Suppressor macrophage treated with lipopolysaccharide for 1 hour (primary cell): Measurements from ENCODE around the gene APCDD1L.
"Not testable (repeated sequence)": the region's sequence is repeated elsewhere in the genome, so short reads cannot be mapped to it uniquely, and the experiment has no call there.

Experiments
- DNase-seq, 3 donors: peaks; one replicate each; pipeline ENCODE4 v3.0.0-alpha.2; 2020 to 2022

APCDD1L gene

DNA sequence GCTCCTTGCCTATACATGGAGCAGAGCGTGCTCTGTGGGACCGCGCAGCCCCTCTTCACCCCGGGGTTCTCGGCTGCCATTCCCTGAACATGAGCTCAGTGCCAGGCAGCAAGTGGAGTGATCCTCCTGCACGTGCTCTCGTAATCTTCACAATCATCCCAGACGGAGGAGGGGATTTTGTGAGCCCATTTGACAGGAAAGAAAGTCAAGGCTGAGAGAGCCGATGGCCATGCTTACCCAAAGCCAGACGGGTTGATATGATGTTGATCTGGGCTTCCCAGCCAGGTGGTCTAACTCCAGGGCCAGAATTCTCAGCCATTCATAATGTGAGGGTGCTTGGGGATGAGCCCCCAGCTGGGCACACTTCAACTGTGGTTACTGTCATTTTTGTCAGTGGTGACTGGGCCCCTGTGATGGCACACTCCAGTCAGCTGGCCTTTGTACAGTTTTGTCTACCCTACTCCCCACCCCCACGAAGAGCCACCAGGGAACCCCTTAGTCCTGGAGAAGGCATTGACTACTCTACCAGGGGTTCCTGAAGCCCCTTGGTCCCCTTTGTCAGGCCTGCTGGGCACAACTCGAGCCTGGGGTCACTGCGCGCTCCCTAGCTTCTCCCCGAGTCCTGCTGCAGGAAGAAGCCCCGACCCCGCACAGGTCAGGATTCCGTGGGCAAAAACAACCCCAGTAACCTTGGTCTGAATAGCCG, 1.5 kb downstream of the APCDD1L start:
- DNase-seq, result no peak

DNA sequence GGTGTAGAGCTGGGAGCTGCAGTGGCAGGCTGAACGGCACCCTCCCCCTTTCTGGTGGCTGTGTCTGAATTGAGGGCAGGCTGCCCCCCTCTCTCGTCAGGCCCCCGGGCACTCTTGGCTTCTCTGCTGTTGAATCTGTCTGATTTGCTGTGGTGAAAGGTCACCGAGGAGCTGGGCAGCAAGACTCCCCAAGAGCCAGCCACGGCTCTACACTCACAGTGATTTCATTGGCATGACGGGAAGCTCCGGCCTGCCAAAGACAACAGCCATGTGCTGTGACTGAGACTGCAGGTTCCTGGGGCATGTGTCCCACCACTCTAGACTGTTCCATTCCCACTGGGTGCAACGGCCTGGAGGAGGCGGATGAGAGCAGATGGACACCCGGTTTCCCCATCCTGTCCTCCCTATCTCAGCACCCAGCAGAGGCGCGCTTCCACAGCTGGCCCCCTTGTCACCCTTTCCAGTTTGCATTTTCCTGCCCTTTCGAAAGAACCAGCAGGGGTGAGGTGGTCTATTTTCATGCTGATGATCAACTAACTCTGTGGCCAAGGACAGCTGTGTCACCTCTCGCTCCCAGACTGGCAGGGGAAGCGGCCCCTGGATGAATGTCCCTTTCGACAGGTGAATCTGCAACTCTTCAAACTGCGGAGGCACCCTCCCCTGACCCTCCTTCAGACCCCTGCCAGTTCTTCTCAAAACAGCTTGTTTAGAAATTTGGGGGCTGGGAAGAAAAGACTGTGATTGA, 2.2 kb downstream of the APCDD1L start:
- no peak for DNase-seq

GRCh38 chr20:58511861-58512260, 3.3 kb downstream of the APCDD1L start:
- no peak for DNase-seq

DNA sequence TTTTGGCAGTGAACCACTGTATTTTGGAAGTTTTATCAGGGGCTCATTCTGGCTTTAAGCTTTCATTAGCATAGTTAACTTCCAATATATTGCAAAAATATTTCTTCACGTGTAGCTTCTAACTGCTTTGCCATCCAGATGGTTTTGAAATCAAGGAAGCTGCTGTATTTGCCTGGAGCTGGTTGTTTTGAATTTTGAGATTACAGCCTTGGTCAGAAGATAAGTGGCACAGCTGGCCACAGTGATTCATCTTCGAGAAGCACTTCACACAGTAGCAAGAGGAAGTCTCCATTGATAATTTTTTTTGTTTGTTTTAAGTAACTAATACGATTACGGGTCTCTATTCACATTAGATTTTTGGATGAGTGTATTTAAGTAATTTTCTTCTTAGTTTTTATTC, 3.8 kb downstream of the APCDD1L start:
- DNase-seq, result no peak

- no peak for DNase-seq
These were observed 4.3 kb downstream of the APCDD1L start for GRCh38 chr20:58510921-58511320.

GRCh38 chr20:58508762-58509395, 6.3 kb downstream of the APCDD1L start:
- no peak for DNase-seq

- not testable (repeated sequence) for DNase-seq
These were observed 8.2 kb downstream of the APCDD1L start for GRCh38 chr20:58506999-58507398.

DNA sequence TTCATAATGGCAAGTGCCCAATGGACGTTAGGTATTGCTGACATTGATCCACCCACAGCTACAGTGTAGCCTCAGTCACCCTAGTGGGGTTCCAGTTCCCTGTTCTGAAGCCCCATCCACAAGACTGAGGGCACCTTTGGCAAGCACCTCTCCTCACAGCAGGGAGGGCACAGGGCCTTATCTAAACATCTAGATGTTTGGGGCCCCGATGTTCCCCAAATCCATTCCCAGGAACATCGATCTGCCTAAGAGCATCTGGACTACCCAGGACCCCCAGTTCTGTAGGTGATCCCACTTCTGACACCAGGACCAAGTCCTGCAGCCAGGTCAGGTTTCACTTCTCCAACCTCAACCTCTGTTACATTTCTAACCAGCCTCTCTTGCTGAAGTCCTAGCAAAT, 10.6 kb downstream of the APCDD1L start:
- DNase-seq, result no peak

GRCh38 chr20:58503668-58504067, 11.5 kb downstream of the APCDD1L start:
- no peak for DNase-seq

DNA sequence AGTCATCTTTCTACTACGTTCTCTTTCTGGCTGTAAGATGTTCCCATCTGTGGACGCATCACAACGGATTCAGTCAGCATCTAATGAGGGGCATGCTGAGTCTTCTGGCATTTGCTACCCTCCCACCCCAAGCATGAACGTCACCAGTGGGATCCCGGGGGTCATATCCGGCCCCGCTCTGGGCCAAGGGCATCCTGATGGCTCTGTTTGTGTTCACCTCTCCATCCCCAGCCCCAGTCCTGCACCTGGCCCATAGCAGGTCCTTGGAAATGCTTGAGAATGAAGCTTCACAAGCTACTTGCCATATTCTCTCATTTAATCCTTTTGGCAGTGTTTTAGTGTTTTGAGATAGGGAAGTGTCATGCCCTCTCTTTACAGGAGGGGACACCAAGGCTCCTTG, 14.9 kb downstream of the APCDD1L start:
- DNase-seq, result no peak

DNA sequence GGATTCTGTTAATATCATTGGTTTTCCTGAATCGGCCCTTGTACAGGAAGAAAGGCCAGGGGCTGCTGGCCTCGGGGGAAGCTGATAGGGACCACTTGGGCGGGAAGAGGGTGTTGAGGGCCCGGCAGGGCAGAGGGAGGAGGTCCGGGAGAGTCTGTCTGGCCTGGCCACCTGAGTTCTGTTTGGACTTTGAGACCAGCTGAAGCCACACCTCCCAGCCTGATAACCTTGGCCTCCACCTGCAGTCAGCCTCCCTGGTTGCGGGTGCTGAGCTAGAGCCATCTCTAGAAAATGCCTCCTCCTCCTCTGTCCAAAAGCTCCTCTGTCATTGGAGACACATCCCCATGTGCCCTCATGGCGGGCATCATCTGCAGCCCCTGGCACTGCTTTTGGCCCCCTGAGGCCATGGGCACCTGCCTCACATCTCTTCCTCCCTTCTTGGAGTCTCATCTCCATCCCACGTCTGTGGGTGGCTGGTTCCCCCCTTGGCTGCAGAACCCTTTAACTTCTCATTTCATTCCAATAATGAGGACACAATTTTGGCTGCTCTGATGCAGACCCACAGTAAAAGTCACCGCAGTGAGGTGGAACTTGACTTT, 16.6 kb downstream of the APCDD1L start:
- DNase-seq, result no peak

DNA sequence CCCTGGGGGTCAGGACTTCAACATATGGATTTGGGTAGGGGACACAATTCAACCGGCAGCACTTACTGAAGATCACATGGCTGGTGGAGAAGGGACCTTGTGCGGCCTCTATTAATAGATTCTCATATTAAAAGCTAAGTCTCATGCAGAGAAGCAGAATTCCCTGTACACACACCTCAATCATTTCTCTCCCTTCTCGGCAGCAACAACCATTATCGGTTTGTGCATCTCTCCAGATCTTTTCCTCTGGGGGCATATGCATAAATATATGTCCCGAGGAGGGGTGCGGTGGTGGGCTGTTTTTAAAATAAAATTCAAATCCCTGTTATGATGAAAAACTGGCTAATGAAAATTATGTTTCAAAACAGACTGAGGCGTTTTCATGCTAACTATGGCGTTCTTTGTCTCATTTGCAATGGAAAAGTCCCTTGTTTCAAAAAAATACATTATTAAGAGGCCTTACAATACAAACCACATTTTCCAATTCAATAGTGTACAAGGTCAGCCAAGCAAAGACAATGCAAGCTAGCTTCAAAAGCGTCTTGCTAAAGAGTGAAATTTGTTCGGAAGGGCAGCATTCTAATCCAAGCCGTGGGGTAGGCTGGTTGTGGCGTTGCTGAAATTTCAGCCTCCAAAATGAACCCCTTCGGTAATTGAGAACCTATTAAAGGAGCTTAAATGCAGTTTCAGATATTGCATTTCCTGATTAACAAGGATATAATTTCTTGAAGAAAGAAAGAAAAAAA, 17.3 kb downstream of the APCDD1L start:
- no peak for DNase-seq

DNA sequence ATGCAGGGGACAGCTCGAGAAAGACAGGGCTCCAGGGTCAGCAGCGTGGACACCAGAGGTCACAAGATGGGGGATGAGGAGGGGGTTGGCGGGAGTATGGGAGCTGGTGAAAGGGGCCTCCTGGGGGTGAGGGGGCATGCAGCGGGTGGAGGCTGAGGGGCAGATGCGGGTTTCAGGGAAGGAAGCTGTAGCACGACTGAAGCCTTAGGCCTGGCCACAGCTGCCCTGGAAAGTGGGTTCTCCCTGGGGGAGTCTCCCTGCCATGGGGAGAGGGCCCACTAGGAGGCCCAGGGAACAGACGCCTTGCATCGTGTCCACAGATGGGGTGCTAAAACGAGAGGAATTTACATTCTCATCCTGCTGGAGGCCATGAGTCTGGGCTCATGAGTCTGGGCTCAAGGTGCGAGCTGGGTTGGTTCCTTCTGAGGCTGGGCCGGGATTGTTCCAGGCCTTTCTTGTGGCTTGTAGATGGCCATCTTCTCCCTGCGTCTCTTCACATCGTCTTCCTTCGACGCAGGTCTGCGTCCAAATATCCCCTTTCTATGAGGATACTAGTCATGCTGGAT, 18.0 kb downstream of the APCDD1L start:
- DNase-seq, result no peak

DNA sequence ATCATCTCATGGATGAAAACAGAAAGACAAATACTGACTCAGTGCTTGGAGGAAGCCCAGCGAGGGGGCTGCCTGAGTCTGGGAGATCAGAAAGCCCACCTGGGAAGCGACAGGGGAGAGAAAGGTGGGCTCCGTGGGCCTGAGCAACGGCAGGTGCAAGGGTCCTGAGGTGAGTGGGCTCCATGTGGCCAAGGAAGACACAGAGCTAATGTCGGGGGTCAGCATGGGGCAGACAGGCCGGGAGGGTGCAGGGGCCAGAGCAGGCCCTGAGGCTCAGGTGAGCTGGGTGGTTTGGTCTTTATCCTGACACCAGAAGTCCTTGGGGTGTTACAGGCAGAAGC, 18.8 kb downstream of the APCDD1L start:
- DNase-seq, result no peak

DNA sequence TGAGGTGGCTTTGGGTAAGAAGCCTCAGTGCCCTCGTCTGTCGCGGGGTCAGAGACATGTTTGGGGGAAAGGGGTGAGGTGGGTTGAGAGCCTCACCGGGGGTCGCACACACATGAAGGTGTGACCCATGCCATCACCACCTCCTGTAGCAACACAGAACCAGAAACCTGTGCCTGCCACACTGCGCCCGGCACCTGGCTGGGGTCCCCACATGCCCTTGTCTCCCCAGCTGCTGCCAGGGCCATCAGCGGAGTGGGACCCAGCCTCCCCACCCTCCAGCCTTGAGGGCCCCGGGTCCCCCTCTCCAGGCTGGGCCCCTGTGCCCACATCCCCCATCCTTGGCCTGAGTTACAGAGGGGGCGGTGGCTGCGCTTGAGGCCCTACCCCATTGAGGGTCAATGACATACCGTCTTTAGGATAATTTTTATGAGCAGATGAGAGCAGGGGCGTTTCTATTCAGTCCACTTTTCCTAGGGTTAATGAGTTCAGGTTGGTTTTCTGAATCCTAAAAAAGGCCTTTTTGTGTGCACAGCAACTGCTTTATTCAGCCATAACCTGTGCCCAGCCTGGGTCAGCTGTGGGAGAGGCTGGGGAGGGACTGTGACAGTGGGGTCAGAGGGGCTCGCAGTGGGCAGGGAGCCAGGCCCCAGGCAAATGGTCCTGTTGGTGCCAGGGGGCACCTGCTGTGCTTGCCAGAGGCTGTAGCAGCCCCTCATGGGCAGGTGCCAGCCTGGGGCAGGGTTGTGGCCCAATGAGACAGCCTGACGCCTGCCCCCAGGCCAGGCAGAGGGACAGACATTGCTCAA, 19.4 kb downstream of the APCDD1L start:
- no peak for DNase-seq

DNA sequence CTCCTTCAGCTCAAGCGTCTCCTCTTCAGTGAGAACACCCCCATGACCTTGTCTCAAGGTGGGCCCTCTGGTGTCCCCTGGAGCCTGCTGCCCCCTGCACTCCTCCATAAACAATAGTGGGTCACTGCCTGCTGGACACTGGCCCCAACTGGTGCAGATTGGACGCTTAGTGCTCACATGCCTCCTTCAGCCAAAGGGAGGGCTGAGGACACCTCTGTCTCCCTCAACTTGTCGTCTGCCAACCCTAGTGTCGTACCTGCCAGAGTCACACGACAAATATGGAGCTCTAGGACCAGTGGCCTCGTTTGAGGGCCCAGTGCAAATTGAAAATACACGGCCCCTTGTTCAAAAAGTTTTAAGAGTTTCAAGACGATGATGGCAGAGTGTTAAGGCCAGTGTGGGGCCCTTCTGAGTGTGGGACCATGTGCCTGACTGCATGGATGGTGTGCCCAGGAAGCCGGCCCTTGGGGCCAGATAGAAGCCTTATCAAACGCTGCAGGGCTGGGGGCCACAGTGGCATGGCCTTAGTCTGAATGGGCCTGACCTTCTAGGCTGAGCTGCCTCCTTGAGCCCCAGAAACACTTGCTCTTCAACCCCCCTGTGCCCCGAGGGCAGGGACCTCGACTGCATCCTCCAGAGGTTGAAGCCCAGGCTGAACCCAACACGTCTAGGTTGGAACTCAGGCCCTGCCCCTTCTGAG, 20.1 kb downstream of the APCDD1L start:
- no peak for DNase-seq

- DNase-seq, result no peak
These were observed 22.2 kb downstream of the APCDD1L start for GRCh38 chr20:58492795-58493524.

DNA sequence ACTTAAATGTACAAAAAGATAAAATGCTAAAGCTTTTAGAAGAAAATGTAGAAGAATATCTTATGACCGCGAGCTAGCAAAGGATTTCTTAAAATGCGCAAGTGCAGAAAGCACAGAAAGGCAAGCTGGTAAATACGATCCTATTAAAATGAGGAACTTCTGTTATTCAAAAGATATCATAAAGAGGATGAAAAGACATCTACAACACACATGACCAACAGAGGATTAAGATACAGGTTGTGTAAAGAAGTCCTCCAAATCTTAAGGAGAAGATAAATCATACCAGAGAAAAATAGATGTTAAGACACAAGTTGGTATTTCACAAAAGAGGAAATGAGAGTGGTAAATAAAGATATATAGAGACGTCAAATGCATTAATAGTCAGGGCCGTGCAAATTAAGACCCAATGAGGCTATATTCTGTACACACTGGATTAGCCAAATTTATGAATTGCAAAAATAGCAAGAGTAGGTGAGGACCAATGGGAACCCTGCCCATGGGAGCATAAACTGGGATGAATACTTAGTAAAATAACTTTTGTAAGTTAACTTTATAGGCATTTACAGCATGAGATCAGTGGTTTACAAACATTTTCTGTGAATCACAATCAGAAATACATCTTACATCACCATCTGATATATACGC, 23.0 kb downstream of the APCDD1L start:
- DNase-seq, result no peak

DNA sequence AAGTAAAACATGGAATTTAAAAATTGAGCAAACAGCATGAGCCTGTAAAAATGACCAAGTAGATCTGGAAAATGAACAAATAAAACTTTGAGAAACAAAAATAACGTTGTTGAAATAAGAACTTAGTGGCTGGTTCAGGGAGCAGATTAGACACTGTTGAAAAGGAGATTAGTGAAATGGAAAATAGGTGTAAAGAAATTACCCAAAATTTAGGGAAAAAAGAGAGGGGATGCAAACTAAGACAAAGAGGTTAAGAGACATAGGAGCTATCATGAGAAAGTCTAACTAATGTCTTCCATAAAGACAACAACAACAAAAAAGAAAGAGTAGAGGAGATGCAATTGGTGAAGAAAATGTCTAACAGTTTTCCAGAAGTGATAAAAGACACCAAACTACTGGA, 29.0 kb downstream of the APCDD1L start:
- no peak for DNase-seq

GRCh38 chr20:58485393-58485792, 29.8 kb downstream of the APCDD1L start:
- DNase-seq, result no peak
